ENCODE data around the gene SH3GL1. TPM values are rescaled to one million over a fixed set of nuclear protein-coding genes. Genes with fewer than 3 reads are reported as not detected.

The SH3GL1 gene
- total and polyA plus RNA-seq, 2 of the 4 experiments (the other 2 are of a cell fraction): 28.1 to 138 TPM

DNA sequence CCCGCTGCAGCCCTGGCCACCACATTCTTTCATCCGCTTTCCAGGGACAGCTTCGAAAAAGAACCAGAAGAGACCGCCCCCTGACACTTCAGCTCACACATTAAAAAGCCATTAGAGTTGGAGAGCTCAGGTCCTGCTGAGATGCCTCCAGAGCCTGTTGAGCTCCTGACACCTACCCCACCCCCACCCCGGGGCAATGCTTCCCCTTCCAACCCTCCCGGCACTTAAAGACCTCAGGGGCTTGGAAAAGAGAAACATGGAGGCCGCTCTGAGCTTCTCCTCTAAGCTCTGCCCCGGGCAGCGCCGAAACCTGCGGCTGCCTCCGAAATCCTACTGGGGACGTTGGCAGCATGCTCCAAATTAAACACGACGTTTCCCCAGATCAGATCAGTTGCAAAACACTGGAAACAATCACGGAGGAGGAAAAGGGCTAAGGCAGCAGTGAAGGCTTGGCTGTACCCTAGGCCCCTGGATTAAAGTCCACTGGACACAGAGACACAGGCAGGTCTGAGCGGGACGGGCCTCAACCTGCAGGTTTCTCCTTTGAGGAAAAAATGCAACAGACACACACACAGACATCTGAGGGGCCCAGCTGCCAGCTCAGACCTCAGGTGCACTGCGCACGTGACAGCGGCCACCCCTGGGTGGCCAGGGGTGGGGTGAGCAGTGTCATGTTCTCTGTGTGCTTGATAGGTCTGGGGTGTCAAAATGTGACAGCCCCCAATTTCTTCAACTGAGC is 9.6 kb downstream of the SH3GL1 start:
- peaks cover 6% of the 10 kb centered on the region; the same call in 1 of the 2 replicates for H3K36me3 ChIP-seq (ENCODE audit: control insufficient read depth, insufficient read depth, low read length)
- peak overlapping the region; percentile 26 for H2BK5ac ChIP-seq (ENCODE audit: low read depth, low read length, poor library complexity, severe bottlenecking)
- in situ Hi-C loops (cut with MboI; ENCODE audit: low sequenced_read_pairs) (no loop called here), intact Hi-C loops (cut with micrococcal nuclease) (loop anchor here (2.0 kb wide), 1 partner anchor 16 kb away; no protein-coding TSS in a partner anchor), dilution Hi-C loops (cut with HindIII; ENCODE audit: low sequenced_read_pairs, unreplicated experiment) (no loop called here)
- DNase-seq: no peak
- peak overlapping the region; percentile 26 for H3K14ac ChIP-seq (replicated peaks; ENCODE audit: low read depth, low read length)
- peak overlapping the region; percentile 78 for H3K56ac ChIP-seq (ENCODE audit: extremely low read depth, insufficient read depth, low read length)
- TF ChIP-seq MAFK (IDR thresholded peaks at IDR 0.05; ENCODE audit: low read depth, low read length) (no peak), RAD21 (IDR thresholded peaks at IDR 0.05; ENCODE audit: low read length) (no peak)
- TF ChIP-seq, protein P1, sequence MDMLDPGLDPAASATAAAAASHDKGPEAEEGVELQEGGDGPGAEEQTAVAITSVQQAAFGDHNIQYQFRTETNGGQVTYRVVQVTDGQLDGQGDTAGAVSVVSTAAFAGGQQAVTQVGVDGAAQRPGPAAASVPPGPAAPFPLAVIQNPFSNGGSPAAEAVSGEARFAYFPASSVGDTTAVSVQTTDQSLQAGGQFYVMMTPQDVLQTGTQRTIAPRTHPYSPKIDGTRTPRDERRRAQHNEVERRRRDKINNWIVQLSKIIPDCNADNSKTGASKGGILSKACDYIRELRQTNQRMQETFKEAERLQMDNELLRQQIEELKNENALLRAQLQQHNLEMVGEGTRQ (IDR thresholded peaks at IDR 0.05; ENCODE audit: low read depth, low read length): 0 out of 2 replicates have a peak, but pooled peaks have one; percentile 26
- peak overlapping the region; percentile 3 for H4K5ac ChIP-seq (ENCODE audit: low read depth, low read length)
- no TSS peak for BruUV-seq (replicated peaks)
- peak overlapping the region; percentile 25 for H4K91ac ChIP-seq (ENCODE audit: insufficient read depth, low read depth, low read length)
- peak overlapping the region; percentile 26 for H2AFZ ChIP-seq (replicated peaks; ENCODE audit: low read length, poor library complexity)
- peaks cover 90% of the 10 kb centered on the region for H4K20me1 ChIP-seq (ENCODE audit: insufficient read depth, low read length)
- CTCF ChIA-PET: interaction anchor here (0.8 to 2.8 kb wide), 2 partner anchors 9 to 124 kb away, joined by 3 to 7 read pairs; partner anchors contain the start of gene SH3GL1
- peaks cover 19 to 91% of the 10 kb centered on the region in 2 experiments for H3K79me1 ChIP-seq (ENCODE audit: low read depth in 1 of 2, low read length in 2 of 2)
- H3K18ac ChIP-seq (ENCODE audit: low read depth, low read length): no peak overlapping the region; the same call in 1 of the 2 replicates
- H2BK20ac ChIP-seq (ENCODE audit: low read depth, low read length): peak overlapping the region; percentile 27; the same call in 1 of the 2 replicates
- no peak overlapping the region for H3K4me3 ChIP-seq (ENCODE audit: insufficient read depth, low read depth, low read length)
- peaks cover 22% of the 10 kb centered on the region for H3K9me1 ChIP-seq (ENCODE audit: insufficient read depth, low read length)
- no peaks in the 10 kb centered on the region for H3K9me3 ChIP-seq (ENCODE audit: control insufficient read depth, insufficient read depth, low read length)
- peak overlapping the region; percentile 85 for H3K23ac ChIP-seq (ENCODE audit: low read depth, low read length)
- ATAC-seq (ENCODE audit: low read depth): peak; percentile 6
- H3K4ac ChIP-seq (ENCODE audit: low read depth, low read length): peak overlapping the region; percentile 75
- H4K8ac ChIP-seq (ENCODE audit: low read depth in 2 of 2, low read length in 2 of 2): peak overlapping the region; percentile 45 to 62
- no peaks in the 10 kb centered on the region for H3K27me3 ChIP-seq (ENCODE audit: control insufficient read depth, insufficient read depth, low read length)
- H3K9ac ChIP-seq (ENCODE audit: low read depth, low read length): peak overlapping the region; percentile 49
- peaks cover 51% of the 10 kb centered on the region for H3K4me1 ChIP-seq (ENCODE audit: control insufficient read depth, insufficient read depth, low read length)
- peak overlapping the region; percentile 33 for H2AK9ac ChIP-seq (replicated peaks; ENCODE audit: low read depth, low read length, poor library complexity)
- H3K27ac ChIP-seq (ENCODE audit: insufficient read depth, low read length): peak overlapping the region; percentile 36
- H3K4me2 ChIP-seq (ENCODE audit: low read depth, low read length): peak overlapping the region; percentile 15
- WGBS, 2 experiments (ENCODE audit: extremely low coverage in 2 of 2, insufficient read length in 1 of 2): 26% methylated on average over 5 of the region's 21 CpGs; no CpG with 5 or more reads in 1 of the 2 experiments
- POLR2A ChIA-PET (ENCODE audit: unreplicated experiment): no interaction called here
- no peak overlapping the region for H2BK15ac ChIP-seq (ENCODE audit: low read depth, low read length)
- H2AK5ac ChIP-seq (ENCODE audit: low read depth, low read length): peak overlapping the region; percentile 95
- peak overlapping the region; percentile 55 for H2BK120ac ChIP-seq (ENCODE audit: low read depth, low read length)

Measured in IMR-90 (cell line).